ENCODE results near the gene NSD2.
"Not testable (repeated sequence)": the region's sequence is repeated elsewhere in the genome, so short reads cannot be mapped to it uniquely, and the experiment has no call there.

Gene NSD2

GRCh38 chr4:1842339-1842895 is 28.8 kb upstream of the NSD2 start:
- H4K12ac ChIP-seq (ENCODE audit: low read depth, low read length) = no peak overlapping the region
- no peak overlapping the region for H3K4me3 ChIP-seq (ENCODE audit: low read depth, low read length)
- H2BK120ac ChIP-seq (ENCODE audit: insufficient read depth, low read length, poor library complexity) = no peak overlapping the region
- no peaks in the 10 kb centered on the region for H3K79me2 ChIP-seq (ENCODE audit: control insufficient read depth, insufficient read depth, low read length, poor library complexity)
- peaks cover 27 to 34% of the 10 kb centered on the region in 2 experiments for H3K36me3 ChIP-seq (ENCODE audit: control insufficient read depth in 1 of 2, insufficient read depth in 2 of 2, low read length in 2 of 2)
- H3K4me1 ChIP-seq (ENCODE audit: control insufficient read depth in 1 of 2, insufficient read depth in 2 of 2, low read length in 2 of 2) = no peaks in the 10 kb centered on the region
- H4K8ac ChIP-seq (ENCODE audit: low read depth, low read length) = no peak overlapping the region
- no peak overlapping the region for H3K9ac ChIP-seq (ENCODE audit: low read length)
- no CpG with 5 or more reads among the region's 13 CpGs for WGBS (ENCODE audit: extremely low coverage, insufficient coverage, insufficient read length)
- no peak for DNase-seq
- H4K91ac ChIP-seq (ENCODE audit: low read depth, low read length) = no peak overlapping the region
- no peak overlapping the region for H3K14ac ChIP-seq (ENCODE audit: low read length)
- no peak overlapping the region for H3K4me2 ChIP-seq (ENCODE audit: low read length)
- H3K27me3 ChIP-seq (ENCODE audit: insufficient read depth, low read length) = no peaks in the 10 kb centered on the region
- no peak overlapping the region for H2BK12ac ChIP-seq (ENCODE audit: low read length)
- H3K4ac ChIP-seq (ENCODE audit: low read depth, low read length) = no peak overlapping the region
- H3K27ac ChIP-seq (ENCODE audit: low read depth, low read length) = no peak overlapping the region
- H3K9me3 ChIP-seq (ENCODE audit: insufficient read depth, low read depth, low read length) = no peaks in the 10 kb centered on the region
- H2AK5ac ChIP-seq (ENCODE audit: low read length) = no peak overlapping the region
- H3K23ac ChIP-seq (ENCODE audit: low read length) = no peak overlapping the region
- H3K18ac ChIP-seq (ENCODE audit: low read length) = no peak overlapping the region
- no peaks in the 10 kb centered on the region for H3K79me1 ChIP-seq (ENCODE audit: low read length)
- H2BK5ac ChIP-seq (ENCODE audit: low read depth, low read length, poor library complexity) = no peak overlapping the region
- no peak overlapping the region for H2AFZ ChIP-seq (ENCODE audit: insufficient read depth, low read length, poor library complexity)

- no peak overlapping the region for H4K8ac ChIP-seq (ENCODE audit: low read depth, low read length)
- H2AFZ ChIP-seq (ENCODE audit: insufficient read depth, low read length, poor library complexity) = no peak overlapping the region
- H3K18ac ChIP-seq (ENCODE audit: low read length) = no peak overlapping the region
- H4K12ac ChIP-seq (ENCODE audit: low read depth, low read length) = no peak overlapping the region
- H4K91ac ChIP-seq (ENCODE audit: low read depth, low read length) = no peak overlapping the region
- H2BK120ac ChIP-seq (ENCODE audit: insufficient read depth, low read length, poor library complexity) = no peak overlapping the region
- H3K9ac ChIP-seq (ENCODE audit: low read length) = no peak overlapping the region
- H3K27me3 ChIP-seq (ENCODE audit: insufficient read depth, low read length) = no peaks in the 10 kb centered on the region
- no peaks in the 10 kb centered on the region for H3K79me1 ChIP-seq (ENCODE audit: low read length)
- H2BK5ac ChIP-seq (ENCODE audit: low read depth, low read length, poor library complexity) = no peak overlapping the region
- H2AK5ac ChIP-seq (ENCODE audit: low read length) = no peak overlapping the region
- H3K4me1 ChIP-seq (ENCODE audit: control insufficient read depth in 1 of 2, insufficient read depth in 2 of 2, low read length in 2 of 2) = no peaks in the 10 kb centered on the region
- DNase-seq = peak; percentile 58 to 75
- H3K4me2 ChIP-seq (ENCODE audit: low read length) = no peak overlapping the region
- no peak overlapping the region for H3K23ac ChIP-seq (ENCODE audit: low read length)
- no peak overlapping the region for H3K4me3 ChIP-seq (ENCODE audit: low read depth, low read length)
- no peak overlapping the region for H3K4ac ChIP-seq (ENCODE audit: low read depth, low read length)
- peaks cover 27 to 34% of the 10 kb centered on the region in 2 experiments for H3K36me3 ChIP-seq (ENCODE audit: control insufficient read depth in 1 of 2, insufficient read depth in 2 of 2, low read length in 2 of 2)
- H3K9me3 ChIP-seq (ENCODE audit: insufficient read depth, low read depth, low read length) = no peaks in the 10 kb centered on the region
- no peak overlapping the region for H3K27ac ChIP-seq (ENCODE audit: low read depth, low read length)
- H2BK12ac ChIP-seq (ENCODE audit: low read length) = no peak overlapping the region
- WGBS (ENCODE audit: extremely low coverage, insufficient coverage, insufficient read length) = no CpG with 5 or more reads among the region's 17 CpGs
- H3K14ac ChIP-seq (ENCODE audit: low read length) = no peak overlapping the region
- H3K79me2 ChIP-seq (ENCODE audit: control insufficient read depth, insufficient read depth, low read length, poor library complexity) = no peaks in the 10 kb centered on the region
Observed at GRCh38 chr4:1842993-1843448, 28.2 kb upstream of the NSD2 start.

GRCh38 chr4:1843852-1844251 is 27.3 kb upstream of the NSD2 start:
- Histone ChIP-seq H2AK5ac (ENCODE audit: low read length) (no peak overlapping the region), H3K18ac (ENCODE audit: low read length) (no peak overlapping the region), H3K4me1 (ENCODE audit: control insufficient read depth in 1 of 2, insufficient read depth in 2 of 2, low read length in 2 of 2) (no peaks in the 10 kb centered on the region), H3K27ac (ENCODE audit: low read depth, low read length) (no peak overlapping the region), H4K8ac (ENCODE audit: low read depth, low read length) (no peak overlapping the region), H3K4me2 (ENCODE audit: low read length) (no peak overlapping the region), H3K23ac (ENCODE audit: low read length) (no peak overlapping the region), H2BK120ac (ENCODE audit: insufficient read depth, low read length, poor library complexity) (no peak overlapping the region), H3K36me3 (ENCODE audit: control insufficient read depth in 1 of 2, insufficient read depth in 2 of 2, low read length in 2 of 2) (peaks cover 24 to 29% of the 10 kb centered on the region in 2 experiments), H3K4ac (ENCODE audit: low read depth, low read length) (no peak overlapping the region), H3K79me1 (ENCODE audit: low read length) (no peaks in the 10 kb centered on the region), H3K27me3 (ENCODE audit: insufficient read depth, low read length) (no peaks in the 10 kb centered on the region), H2BK12ac (ENCODE audit: low read length) (no peak overlapping the region), H3K14ac (ENCODE audit: low read length) (no peak overlapping the region), H2BK5ac (ENCODE audit: low read depth, low read length, poor library complexity) (no peak overlapping the region), H4K12ac (ENCODE audit: low read depth, low read length) (no peak overlapping the region), H3K9me3 (ENCODE audit: insufficient read depth, low read depth, low read length) (no peaks in the 10 kb centered on the region), H3K9ac (ENCODE audit: low read length) (no peak overlapping the region), H3K79me2 (ENCODE audit: control insufficient read depth, insufficient read depth, low read length, poor library complexity) (no peaks in the 10 kb centered on the region), H2AFZ (ENCODE audit: insufficient read depth, low read length, poor library complexity) (no peak overlapping the region), H3K4me3 (ENCODE audit: low read depth, low read length) (peak overlapping the region; percentile 2), H4K91ac (ENCODE audit: low read depth, low read length) (no peak overlapping the region)
- WGBS (ENCODE audit: extremely low coverage, insufficient coverage, insufficient read length) = no CpG with 5 or more reads among the region's 10 CpGs
- no peak for DNase-seq

- not testable (repeated sequence) for H3K27me3 ChIP-seq (ENCODE audit: insufficient read depth, low read length); H3K14ac ChIP-seq (ENCODE audit: low read length); H4K91ac ChIP-seq (ENCODE audit: low read depth, low read length); H3K79me1 ChIP-seq (ENCODE audit: low read length); H4K8ac ChIP-seq (ENCODE audit: low read depth, low read length); H2AK5ac ChIP-seq (ENCODE audit: low read length); H3K4me1 ChIP-seq (ENCODE audit: control insufficient read depth in 1 of 2, insufficient read depth in 2 of 2, low read length in 2 of 2); H4K12ac ChIP-seq (ENCODE audit: low read depth, low read length); H2BK120ac ChIP-seq (ENCODE audit: insufficient read depth, low read length, poor library complexity); H3K9ac ChIP-seq (ENCODE audit: low read length); H2AFZ ChIP-seq (ENCODE audit: insufficient read depth, low read length, poor library complexity); H3K27ac ChIP-seq (ENCODE audit: low read depth, low read length); H2BK12ac ChIP-seq (ENCODE audit: low read length); H3K4me2 ChIP-seq (ENCODE audit: low read length); H2BK5ac ChIP-seq (ENCODE audit: low read depth, low read length, poor library complexity); H3K18ac ChIP-seq (ENCODE audit: low read length); H3K4me3 ChIP-seq (ENCODE audit: low read depth, low read length); H3K23ac ChIP-seq (ENCODE audit: low read length); H3K4ac ChIP-seq (ENCODE audit: low read depth, low read length); H3K9me3 ChIP-seq (ENCODE audit: insufficient read depth, low read depth, low read length); H3K79me2 ChIP-seq (ENCODE audit: control insufficient read depth, insufficient read depth, low read length, poor library complexity); DNase-seq
- WGBS (ENCODE audit: extremely low coverage, insufficient coverage, insufficient read length) = no CpG with 5 or more reads among the region's 10 CpGs
- peaks cover 17 to 22% of the 10 kb centered on the region in 2 experiments for H3K36me3 ChIP-seq (ENCODE audit: control insufficient read depth in 1 of 2, insufficient read depth in 2 of 2, low read length in 2 of 2)
Observed at GRCh38 chr4:1844618-1845017, 26.6 kb upstream of the NSD2 start.
